SU-DHL-6 (cell line): ENCODE data around the gene GDNF.

Experiments used
- H2AFZ ChIP-seq: fragments of 200-600 bp; sonication (generic); 2 replicates; pipeline ENCODE4 v1.6.1; 2014; ENCODE audit warnings: low read depth, mild to moderate bottlenecking, moderate library complexity, mixed read lengths, antibody characterized with exemption, low read length; ENCODE audit not compliant: severe bottlenecking
- H3F3A ChIP-seq: fragments of 200-600 bp; shearing (Covaris generic); 2 replicates; pipeline ENCODE4 v1.6.0; 2016; ENCODE audit warnings: antibody characterized with exemption, mild to moderate bottlenecking; ENCODE audit not compliant: insufficient read depth
- H3K27ac ChIP-seq: fragments of 200-600 bp; sonication (generic); 2 replicates; pipeline ENCODE4 v1.5.1; 2016; ENCODE audit warnings: low read depth, mild to moderate bottlenecking, low read length, moderate library complexity, mixed read lengths
- H3K27me3 ChIP-seq: fragments of 200-600 bp; sonication (generic), shearing (Covaris generic); 2 replicates; pipeline ENCODE4 v1.6.0; 2014; ENCODE audit warnings: mild to moderate bottlenecking, low read length
- H3K36me3 ChIP-seq: fragments of 200-600 bp; sonication (generic); 2 replicates; pipeline ENCODE4 v1.6.1; 2014; ENCODE audit warnings: mild to moderate bottlenecking, low read length, mixed read lengths
- H3K4me2 ChIP-seq: fragments of 300-600, 200-600 bp; shearing (Covaris generic), sonication (generic); 2 replicates; pipeline ENCODE4 v1.6.0; 2014; ENCODE audit warnings: low read length, low read depth, mild to moderate bottlenecking; ENCODE audit not compliant: poor library complexity, severe bottlenecking
- H3K4me3 ChIP-seq: fragments of 200-600 bp; sonication (generic); 2 replicates; pipeline ENCODE4 v1.5.1; 2014; ENCODE audit warnings: antibody characterized with exemption, low read length, mild to moderate bottlenecking, mixed read lengths; ENCODE audit not compliant: insufficient read depth, poor library complexity, severe bottlenecking
- H3K79me2 ChIP-seq: fragments of 200-600 bp; sonication (generic); 2 replicates; pipeline ENCODE4 v1.6.1; 2014; ENCODE audit warnings: mild to moderate bottlenecking, low read length, moderate library complexity; ENCODE audit not compliant: insufficient read depth
- H3K9ac ChIP-seq: fragments of 200-600 bp; sonication (generic); 2 replicates; pipeline ENCODE4 v1.7.0; 2014; ENCODE audit warnings: mild to moderate bottlenecking, low read length
- H3K9me2 ChIP-seq: fragments of 200-600 bp; sonication (generic); replicated peaks from 2 replicates; pipeline ENCODE4 v1.6.1; 2014; ENCODE audit warnings: low read length; ENCODE audit not compliant: insufficient read depth
- H3K9me3 ChIP-seq: fragments of 200-600 bp; sonication (generic); 2 replicates; pipeline ENCODE4 v1.6.1; 2014; ENCODE audit warnings: low read length, mixed read lengths; ENCODE audit not compliant: insufficient read depth
- H4K20me1 ChIP-seq: fragments of 200-600 bp; sonication (generic); 2 replicates; pipeline ENCODE4 v1.6.1; 2014; ENCODE audit warnings: low read depth, mild to moderate bottlenecking, antibody characterized with exemption, low read length, moderate library complexity, mixed read lengths
- EZH2phosphoT487 ChIP-seq: fragments of 200-600 bp; sonication (generic), shearing (Covaris generic); conservative IDR thresholded peaks from 2 replicates; pipeline ENCODE4 v1.6.1; 2018; ENCODE audit warnings: mild to moderate bottlenecking, antibody characterized with exemption, low read length, moderate library complexity, mixed read lengths
- TF ChIP-seq, protein P1 (sequence below): fragments of 200-600 bp; sonication (generic); IDR thresholded peaks from one replicate; pipeline ENCODE4 v1.5.1; 2017; ENCODE audit warnings: antibody characterized with exemption, mild to moderate bottlenecking, low read length, moderate library complexity; ENCODE audit not compliant: insufficient read depth, poor library complexity, severe bottlenecking

GDNF gene

DNA sequence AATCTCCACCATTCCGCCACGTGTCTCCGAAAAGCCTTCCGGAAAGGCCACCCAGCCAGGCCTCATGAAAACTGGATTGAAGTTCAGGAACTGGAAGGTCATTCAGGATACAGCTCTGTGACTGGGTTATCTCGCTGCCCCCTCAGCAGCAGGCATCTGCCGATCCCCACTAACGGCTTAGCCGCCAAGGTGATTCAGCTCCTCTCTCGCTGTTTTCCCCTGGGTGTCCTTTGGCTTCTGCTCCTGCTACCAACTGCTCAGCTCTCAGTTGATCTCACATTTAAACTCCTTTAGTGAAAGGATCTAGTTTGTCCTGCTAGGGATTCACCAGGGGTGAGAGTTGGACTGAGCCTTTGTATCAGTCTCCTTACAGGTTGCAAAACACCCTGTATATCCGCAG, 2.2 kb upstream of the GDNF start:
- Histone ChIP-seq H4K20me1 (no peaks in the 10 kb centered on the region), H3K79me2 (no peaks in the 10 kb centered on the region), H3F3A (no peaks in the 10 kb centered on the region), H3K9ac (no peak overlapping the region), H3K4me3 (no peak overlapping the region), H3K36me3 (no peaks in the 10 kb centered on the region), H3K27me3 (no peaks in the 10 kb centered on the region), H3K4me2 (no peak overlapping the region), H2AFZ (no peak overlapping the region), H3K9me3 (no peaks in the 10 kb centered on the region), H3K9me2 (no peaks in the 10 kb centered on the region), H3K27ac (no peak overlapping the region)
- no peak for TF ChIP-seq EZH2phosphoT487
- TF ChIP-seq, protein P1, sequence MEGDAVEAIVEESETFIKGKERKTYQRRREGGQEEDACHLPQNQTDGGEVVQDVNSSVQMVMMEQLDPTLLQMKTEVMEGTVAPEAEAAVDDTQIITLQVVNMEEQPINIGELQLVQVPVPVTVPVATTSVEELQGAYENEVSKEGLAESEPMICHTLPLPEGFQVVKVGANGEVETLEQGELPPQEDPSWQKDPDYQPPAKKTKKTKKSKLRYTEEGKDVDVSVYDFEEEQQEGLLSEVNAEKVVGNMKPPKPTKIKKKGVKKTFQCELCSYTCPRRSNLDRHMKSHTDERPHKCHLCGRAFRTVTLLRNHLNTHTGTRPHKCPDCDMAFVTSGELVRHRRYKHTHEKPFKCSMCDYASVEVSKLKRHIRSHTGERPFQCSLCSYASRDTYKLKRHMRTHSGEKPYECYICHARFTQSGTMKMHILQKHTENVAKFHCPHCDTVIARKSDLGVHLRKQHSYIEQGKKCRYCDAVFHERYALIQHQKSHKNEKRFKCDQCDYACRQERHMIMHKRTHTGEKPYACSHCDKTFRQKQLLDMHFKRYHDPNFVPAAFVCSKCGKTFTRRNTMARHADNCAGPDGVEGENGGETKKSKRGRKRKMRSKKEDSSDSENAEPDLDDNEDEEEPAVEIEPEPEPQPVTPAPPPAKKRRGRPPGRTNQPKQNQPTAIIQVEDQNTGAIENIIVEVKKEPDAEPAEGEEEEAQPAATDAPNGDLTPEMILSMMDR: no peak

DNA sequence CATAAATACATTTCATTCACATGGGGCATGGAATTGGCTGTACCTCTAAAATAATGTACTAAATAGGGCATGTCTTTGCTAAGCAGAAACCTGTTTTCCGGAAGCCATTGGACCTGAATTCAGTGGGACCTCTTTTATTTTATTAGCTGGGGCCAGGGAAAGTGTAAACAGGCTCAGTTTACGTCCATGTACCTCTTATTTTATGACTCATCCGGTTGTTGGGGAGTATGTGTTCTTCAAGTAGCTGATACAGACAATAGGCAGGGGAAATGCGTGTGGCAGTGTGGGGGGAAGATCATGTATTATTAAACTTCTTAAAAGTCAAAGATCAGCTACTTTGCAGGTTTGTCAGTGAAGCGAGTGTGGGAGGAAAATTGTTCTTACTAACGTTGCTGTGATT, 1.4 kb upstream of the GDNF start:
- Histone ChIP-seq H4K20me1 (no peaks in the 10 kb centered on the region), H3K9me2 (no peaks in the 10 kb centered on the region), H3K36me3 (no peaks in the 10 kb centered on the region), H3K9me3 (no peaks in the 10 kb centered on the region), H3K9ac (no peak overlapping the region), H3K27me3 (no peaks in the 10 kb centered on the region), H3K27ac (no peak overlapping the region), H3K4me3 (no peak overlapping the region), H2AFZ (no peak overlapping the region), H3K79me2 (no peaks in the 10 kb centered on the region), H3F3A (no peaks in the 10 kb centered on the region), H3K4me2 (no peak overlapping the region)
- no peak for TF ChIP-seq EZH2phosphoT487
- TF ChIP-seq, protein P1: no peak

DNA sequence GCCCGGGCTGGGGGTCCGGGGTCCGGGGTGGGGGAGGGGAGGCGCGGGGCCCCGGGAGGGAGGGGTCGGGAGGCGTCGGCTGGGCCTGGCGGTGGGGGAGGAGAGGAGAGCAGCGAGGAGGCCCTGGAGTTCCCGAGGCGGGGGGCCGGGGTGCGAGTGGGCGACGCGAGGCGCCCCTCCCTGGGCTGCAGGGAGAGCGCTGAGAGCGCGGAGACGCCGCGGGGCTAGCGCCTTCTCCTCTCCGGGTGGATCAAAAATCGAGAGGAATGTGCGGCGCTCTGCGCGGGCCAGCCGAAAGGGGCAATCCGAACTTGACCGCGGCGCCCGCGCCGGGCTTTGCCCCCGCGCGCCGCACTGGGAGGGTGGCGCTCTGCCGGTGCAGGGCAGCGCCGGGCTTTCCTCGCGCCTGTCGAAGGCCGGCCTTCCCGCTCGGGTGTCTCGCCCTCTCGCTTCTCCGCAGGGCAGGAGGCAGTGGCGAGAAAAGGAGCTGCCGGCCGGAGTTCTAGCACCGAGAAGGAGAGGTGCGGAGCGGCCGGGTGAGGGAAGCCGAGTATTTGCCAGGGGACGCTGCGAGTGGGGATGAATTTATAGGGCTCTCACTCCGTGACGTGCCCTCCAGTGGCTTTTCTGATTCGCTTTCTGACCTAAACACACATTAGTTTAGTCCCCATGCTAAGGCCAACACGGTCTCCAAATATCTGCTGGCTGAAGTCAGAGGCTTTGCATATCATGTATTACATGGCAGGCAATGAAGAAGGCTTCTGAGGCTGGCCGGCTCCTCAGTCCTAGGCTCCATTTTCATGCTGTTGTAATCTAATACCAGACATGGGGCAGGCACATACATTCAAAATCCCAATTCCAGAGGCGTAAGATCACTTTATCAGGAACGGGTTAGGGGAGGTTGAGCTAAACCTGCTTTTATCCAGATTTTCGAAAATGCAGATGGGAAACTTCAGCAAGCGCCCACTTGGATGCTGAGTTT, 503 bp upstream of the GDNF start:
- TF ChIP-seq, protein P1: no peak
- TF ChIP-seq EZH2phosphoT487: no peak
- Histone ChIP-seq H3K9me3 (no peaks in the 10 kb centered on the region), H3K4me3 (no peak overlapping the region), H3K36me3 (no peaks in the 10 kb centered on the region), H3K9me2 (no peaks in the 10 kb centered on the region), H3K79me2 (no peaks in the 10 kb centered on the region), H4K20me1 (no peaks in the 10 kb centered on the region), H3K27ac (no peak overlapping the region), H3K4me2 (no peak overlapping the region), H3F3A (no peaks in the 10 kb centered on the region), H2AFZ (no peak overlapping the region), H3K9ac (no peak overlapping the region), H3K27me3 (no peaks in the 10 kb centered on the region)
